Lung (tissue), 12 donors: Measurements from ENCODE around the gene FITM1. TPM values are rescaled to one million over a fixed set of nuclear protein-coding genes. Genes with fewer than 3 reads are reported as not detected.

Experiments
- ATAC-seq: fragments of 200-7000 bp; cut with Tn5 transposase; one replicate; pipeline ENCODE4 v1.9.1; 2020; ENCODE audit warnings: moderate number of reproducible peaks; ENCODE audit not compliant: insufficient read depth, low FRiP score
- DNase-seq, 3 donors: peaks; one replicate each; pipeline ENCODE4 v3.0.0-alpha.2; 2013 to 2017
- H3K27ac ChIP-seq, 2 donors: one replicate each; pipeline ENCODE4 v1.5.1; 2013; ENCODE audit warnings: mild to moderate bottlenecking in 2 of 2, moderate library complexity in 2 of 2, control low read depth in 1 of 2, inconsistent platforms in 1 of 2, low read depth in 1 of 2, low read length in 1 of 2
- H3K27me3 ChIP-seq, 3 donors: one replicate each; pipeline ENCODE4 v1.5.1; 2013; ENCODE audit warnings: low read length in 2 of 3; ENCODE audit not compliant: control insufficient read depth in 3 of 3, insufficient read depth in 3 of 3
- H3K36me3 ChIP-seq, 4 donors: one replicate each; pipeline ENCODE4 v1.5.1; 2013; ENCODE audit warnings: low read length in 4 of 4, mild to moderate bottlenecking in 1 of 4, moderate library complexity in 1 of 4; ENCODE audit not compliant: control insufficient read depth in 4 of 4, insufficient read depth in 4 of 4
- H3K4me1 ChIP-seq, 5 donors: one replicate each; pipeline ENCODE4 v1.5.1; 2013; ENCODE audit warnings: low read length in 5 of 5, mild to moderate bottlenecking in 2 of 5, moderate library complexity in 1 of 5; ENCODE audit not compliant: control insufficient read depth in 5 of 5, insufficient read depth in 5 of 5
- H3K4me3 ChIP-seq: one replicate; pipeline ENCODE4 v1.5.1; 2013; ENCODE audit warnings: mild to moderate bottlenecking, control low read depth, moderate library complexity
- H3K9ac ChIP-seq, 2 donors: one replicate each; pipeline ENCODE4 v1.5.1; 2013; ENCODE audit warnings: low read length in 2 of 2, control low read depth in 1 of 2; ENCODE audit not compliant: insufficient read depth in 1 of 2
- H3K9me3 ChIP-seq, 4 donors: one replicate each; pipeline ENCODE4 v1.5.1; 2013; ENCODE audit warnings: low read length in 3 of 4, mild to moderate bottlenecking in 1 of 4, moderate library complexity in 1 of 4; ENCODE audit not compliant: control insufficient read depth in 4 of 4, insufficient read depth in 3 of 4
- CTCF ChIP-seq: IDR thresholded peaks from 2 replicates; pipeline ENCODE4 v1.5.1; 2012; ENCODE audit warnings: mild to moderate bottlenecking; ENCODE audit errors: control extremely low read depth, extremely low read depth
- WGBS, 2 donors: extraction: QIAGEN DNeasy Blood & Tissue Kit; methylation state at CpG; one replicate each; pipeline ENCODE4 v1.1.7; 2013; 5-methylcytosine and 5-hydroxymethylcytosine counted together
- polyA plus RNA-seq, 2 donors: library from polyadenylated mRNA; stranded (reverse); fragments of 200-250 nt; gene quantifications; one replicate each; pipeline ENCODE4 v1.2.1, GENCODE V29; 2013
- total RNA-seq, 2 donors: library from RNA; depleted of rRNA in 1 of 2; stranded (reverse); fragments of >200 nt in 1 of 2; gene quantifications; one replicate each; pipeline ENCODE4 v1.2.1, GENCODE V29; 2014 to 2021
- donor health status: control.
- donor health status: control.
- donor health status: Bipolar disorder and iron deficiency.
- donor health status: healthy.
- donor health status: DM: yes; HTN: yes; CAD: no.

The FITM1 gene
- total and polyA plus RNA-seq, 4 donors, result 0.48 to 1.4 (median 0.88) TPM

GRCh38 chr14:24126939-24127338 is 3.5 kb upstream of the FITM1 start:
- Histone ChIP-seq H3K4me3 (no peak overlapping the region), H3K9me3 (no peaks in the 10 kb centered on the region), H3K27me3 (no peaks in the 10 kb centered on the region), H3K36me3 (peaks cover 3 to 17% (median 7%) of the 10 kb centered on the region in 4 donors), H3K9ac (no peak overlapping the region), H3K27ac (no peak overlapping the region), H3K4me1 (peaks cover 0 to 5% (median 4%) of the 10 kb centered on the region in 5 donors)
- no peak for TF ChIP-seq CTCF
- no peak for ATAC-seq
- DNase-seq, result no peak

GRCh38 chr14:24127673-24128072 is 2.8 kb upstream of the FITM1 start:
- ATAC-seq, result no peak

GRCh38 chr14:24129410-24129998 is 955 bp upstream of the FITM1 start:
- Histone ChIP-seq H3K9ac (no peak overlapping the region), H3K27ac (no peak overlapping the region), H3K36me3 (peaks cover 0 to under 1% (median 0%) of the 10 kb centered on the region in 4 donors), H3K4me3 (no peak overlapping the region), H3K9me3 (no peaks in the 10 kb centered on the region), H3K4me1 (peaks cover 0 to 5% (median 4%) of the 10 kb centered on the region in 5 donors), H3K27me3 (no peaks in the 10 kb centered on the region)
- 96 to 99% methylated on average over 8 of the region's 8 CpGs for WGBS, 2 donors
- no peak for TF ChIP-seq CTCF
- DNase-seq (no peak), ATAC-seq (no peak)

More at GRCh38 chr14:24127673-24128072, 2.8 kb upstream of the FITM1 start:
- peaks cover 0 to 5% (median 4%) of the 10 kb centered on the region in 5 donors for H3K4me1 ChIP-seq
- WGBS, 2 donors, result 93 to 94% methylated on average over 2 of the region's 2 CpGs
- TF ChIP-seq CTCF, result no peak
- no peaks in the 10 kb centered on the region for H3K27me3 ChIP-seq
- no peak overlapping the region for H3K4me3 ChIP-seq
- DNase-seq, result no peak
- H3K27ac ChIP-seq, result no peak overlapping the region
- no peaks in the 10 kb centered on the region for H3K9me3 ChIP-seq
- H3K9ac ChIP-seq, result no peak overlapping the region
- peaks cover 0 to 14% (median 5%) of the 10 kb centered on the region in 4 donors for H3K36me3 ChIP-seq
